H1 (cell line): ENCODE measurements around the gene CCDC148. TPM values are rescaled to one million over a fixed set of nuclear protein-coding genes. Genes with fewer than 3 reads are reported as not detected.

Source experiments
- CTCF ChIA-PET: fragments of 300-600 bp; sonication (Branson Sonifier 250); formaldehyde crosslinking; loops from one replicate; lab custom pipeline; 2021; ENCODE audit not compliant: partially characterized antibody; lab: Charles Lee
- POLR2A ChIA-PET: fragments of 300-600 bp; sonication (Branson Sonifier 250); formaldehyde crosslinking; loops from one replicate; lab custom pipeline; 2021; ENCODE audit warnings: inconsistent platforms; ENCODE audit not compliant: partially characterized antibody; lab: Charles Lee
- DNase-seq, 2 experiments: peaks; one replicate each; pipeline versions ENCODE4 v3.0.0 to v3.0.0-alpha.2; 2010 to 2022; ENCODE audit warnings: low spot score in 2 of 2, low read depth in 1 of 2, mixed read lengths in 1 of 2
- FAIRE-seq: peaks from 2 replicates; lab custom pipeline; 2011; peaks lifted over from hg19 to GRCh38; lab: Jason Lieb, UNC
- H2AFZ ChIP-seq: 2 replicates; pipeline ENCODE4 v1.8.1; 2012; ENCODE audit warnings: low read length, inconsistent platforms
- H2AK5ac ChIP-seq: 2 replicates; pipeline ENCODE4 v1.6.1; 2013; ENCODE audit warnings: low read depth, low read length
- H2BK120ac ChIP-seq: replicated peaks from 2 replicates; pipeline ENCODE3; 2013; ENCODE audit warnings: low read depth, low read length, inconsistent platforms
- H2BK12ac ChIP-seq: 2 replicates; pipeline ENCODE4 v1.6.1; 2013; ENCODE audit warnings: low read depth, low read length
- H2BK15ac ChIP-seq: 2 replicates; pipeline ENCODE4 v1.6.1; 2013; ENCODE audit warnings: low read length
- H2BK20ac ChIP-seq: 2 replicates; pipeline ENCODE4 v1.6.1; 2013; ENCODE audit warnings: low read length
- H2BK5ac ChIP-seq: 2 replicates; pipeline ENCODE4 v1.6.1; 2013; ENCODE audit warnings: low read depth, low read length
- H3K14ac ChIP-seq: 2 replicates; pipeline ENCODE4 v1.6.1; 2013; ENCODE audit warnings: inconsistent platforms; ENCODE audit not compliant: insufficient read length
- H3K18ac ChIP-seq: 2 replicates; pipeline ENCODE4 v1.6.1; 2013; ENCODE audit warnings: low read length; ENCODE audit errors: extremely low read depth
- H3K23ac ChIP-seq: 2 replicates; pipeline ENCODE4 v1.6.1; 2013; ENCODE audit warnings: inconsistent platforms; ENCODE audit not compliant: insufficient read length
- H3K23me2 ChIP-seq: 2 replicates; pipeline ENCODE4 v1.6.1; 2013; ENCODE audit warnings: low read depth, low read length
- H3K27ac ChIP-seq: 2 replicates; pipeline ENCODE4 v1.6.1; 2011; ENCODE audit warnings: low read depth, low read length, inconsistent platforms
- H3K27me3 ChIP-seq, 4 experiments: replicated peaks in 1 of 4; 1 replicate in 1 of 4; 2 replicates in 3 of 4; pipeline versions ENCODE4 v1.6.1 to v1.8.1; 2011 to 2013; ENCODE audit warnings: low read length in 3 of 4, mild to moderate bottlenecking in 3 of 4, inconsistent platforms in 2 of 4, mixed read lengths in 2 of 4, moderate library complexity in 1 of 4; ENCODE audit not compliant: control insufficient read depth in 3 of 4, insufficient read depth in 3 of 4; ENCODE audit errors: extremely low read depth in 1 of 4
- H3K36me3 ChIP-seq, 4 experiments: 2 replicates each; pipeline versions ENCODE4 v1.6.1 to v1.8.1; 2011 to 2013; ENCODE audit warnings: mild to moderate bottlenecking in 4 of 4, low read length in 3 of 4, moderate library complexity in 2 of 4, control low read depth in 1 of 4, inconsistent platforms in 1 of 4; ENCODE audit not compliant: insufficient read depth in 4 of 4, control insufficient read depth in 2 of 4
- H3K4ac ChIP-seq: replicated peaks from 2 replicates; pipeline ENCODE3; 2013; ENCODE audit warnings: low read length, low read depth, mixed read lengths, inconsistent platforms; ENCODE audit not compliant: insufficient read length
- H3K4me1 ChIP-seq, 4 experiments: replicated peaks in 1 of 4; 1 replicate in 1 of 4; 2 replicates in 3 of 4; pipeline versions ENCODE4 v1.6.1 to v1.8.1; 2011 to 2013; ENCODE audit warnings: low read length in 3 of 4, inconsistent platforms in 2 of 4, mixed read lengths in 1 of 4; ENCODE audit not compliant: insufficient read depth in 4 of 4, control insufficient read depth in 3 of 4
- H3K4me2 ChIP-seq, 2 experiments: 2 replicates each; pipeline versions ENCODE4 v1.6.1 to v1.8.1; 2011 to 2013; ENCODE audit warnings: low read depth in 2 of 2, low read length in 2 of 2, control low read depth in 1 of 2, inconsistent platforms in 1 of 2, mild to moderate bottlenecking in 1 of 2; ENCODE audit not compliant: insufficient read depth in 1 of 2
- H3K4me3 ChIP-seq, 4 experiments: fragments of 200-600, 300-600 bp in 1 of 4; sonication (generic), shearing (Covaris generic), sonication (Bioruptor Twin) in 1 of 4; 2 replicates each; pipeline versions ENCODE4 v1.5.1 to v1.8.1; 2011 to 2016; ENCODE audit warnings: low read length in 4 of 4, low read depth in 3 of 4, control low read depth in 2 of 4, inconsistent platforms in 2 of 4, mild to moderate bottlenecking in 2 of 4, mixed read lengths in 1 of 4, moderate library complexity in 1 of 4; ENCODE audit not compliant: insufficient read depth in 2 of 4; ENCODE audit errors: extremely low read depth in 1 of 4
- H3K56ac ChIP-seq: replicated peaks from 2 replicates; pipeline ENCODE3; 2013; ENCODE audit warnings: low read depth, mild to moderate bottlenecking, mixed read lengths, low read length, inconsistent platforms; ENCODE audit not compliant: insufficient read length
- H3K79me1 ChIP-seq: 2 replicates; pipeline ENCODE4 v1.6.1; 2013; ENCODE audit warnings: low read depth, low read length, control low read depth
- H3K79me2 ChIP-seq, 2 experiments: 2 replicates each; pipeline versions ENCODE4 v1.6.1 to v1.8.1; 2012 to 2013; ENCODE audit warnings: low read length in 2 of 2, mild to moderate bottlenecking in 2 of 2, inconsistent platforms in 1 of 2; ENCODE audit not compliant: insufficient read depth in 2 of 2, control insufficient read depth in 1 of 2
- H3K9ac ChIP-seq, 4 experiments: replicated peaks in 1 of 4; 1 replicate in 1 of 4; 2 replicates in 3 of 4; pipeline versions ENCODE4 v1.6.1 to v1.8.1; 2011 to 2013; ENCODE audit warnings: low read depth in 3 of 4, low read length in 3 of 4, control low read depth in 2 of 4, mild to moderate bottlenecking in 2 of 4, moderate library complexity in 2 of 4, inconsistent platforms in 1 of 4; ENCODE audit errors: extremely low read depth in 1 of 4
- H3K9me3 ChIP-seq, 2 experiments: 2 replicates each; pipeline versions ENCODE4 v1.6.1 to v1.8.1; 2012 to 2013; ENCODE audit warnings: mild to moderate bottlenecking in 2 of 2, moderate library complexity in 2 of 2, control low read depth in 1 of 2, inconsistent platforms in 1 of 2, low read depth in 1 of 2, low read length in 1 of 2, mixed read lengths in 1 of 2; ENCODE audit not compliant: insufficient read depth in 2 of 2
- H4K20me1 ChIP-seq, 2 experiments: replicated peaks in 1 of 2; 2 replicates each; pipeline versions ENCODE3 to v1.8.1; 2011 to 2013; ENCODE audit warnings: inconsistent platforms in 2 of 2, low read length in 2 of 2, mild to moderate bottlenecking in 1 of 2; ENCODE audit not compliant: insufficient read depth in 2 of 2, control insufficient read depth in 1 of 2
- H4K5ac ChIP-seq: 2 replicates; pipeline ENCODE4 v1.6.1; 2013; ENCODE audit warnings: low read length, low read depth, mixed read lengths, inconsistent platforms; ENCODE audit not compliant: insufficient read length
- H4K8ac ChIP-seq: 2 replicates; pipeline ENCODE4 v1.8.0; 2013; ENCODE audit warnings: mild to moderate bottlenecking, moderate library complexity, low read length, inconsistent platforms; ENCODE audit not compliant: insufficient read depth; ENCODE audit errors: extremely low read depth
- H4K91ac ChIP-seq: replicated peaks from 2 replicates; pipeline ENCODE3; 2013; ENCODE audit warnings: low read length, mixed read lengths, inconsistent platforms; ENCODE audit not compliant: insufficient read length
- MAFK ChIP-seq: IDR thresholded peaks from 2 replicates; pipeline ENCODE4 v1.6.1; 2012; ENCODE audit warnings: low read depth, mild to moderate bottlenecking, improper control_type of control experiment, low read length
- SIRT6 ChIP-seq: IDR thresholded peaks from one replicate; pipeline ENCODE4 v1.7.1; 2012; ENCODE audit warnings: low read length, inconsistent platforms
- WGBS, 2 experiments: shearing (Covaris generic) in 1 of 2; methylation state at CpG; one replicate each; pipeline versions ENCODE4 v1.1.6 to v1.1.7; 2013 to 2015; ENCODE audit warnings: low lambda C conversion rate in 2 of 2, mixed read lengths in 2 of 2, inconsistent platforms in 1 of 2, low coverage in 1 of 2, missing lambda C conversion rate in 1 of 2; ENCODE audit not compliant: insufficient replicate concordance in 2 of 2, insufficient coverage in 1 of 2, insufficient read length in 1 of 2; ENCODE audit errors: extremely low coverage in 1 of 2, missing lambda C conversion rate in 1 of 2; 5-methylcytosine and 5-hydroxymethylcytosine counted together
- polyA plus RNA-seq, 7 experiments: library from polyadenylated mRNA; depleted of rRNA in 3 of 7; stranded (reverse) in 5 of 7; unstranded in 2 of 7; fragments of >200 nt in 5 of 7; fragments of 200-250 nt in 2 of 7; gene quantifications; 1 replicate in 5 of 7; 2 replicates in 1 of 7; 4 replicates in 1 of 7; pipeline versions ENCODE4 v1.2.1 to v1.2.3, GENCODE V29; 2011 to 2013; ENCODE audit warnings: missing spikeins in 2 of 7, mixed read lengths in 2 of 7
- total RNA-seq: library from RNA; stranded (reverse); fragmentation: NEBNext Ultra II Directional; extraction: Animal tissue kit (Norgen Biotek cat#: 25700); gene quantifications from 2 replicates; pipeline ENCODE4 v1.2.1, GENCODE V29; 2021

The CCDC148 gene
- total and polyA plus RNA-seq, 2 of the 8 experiments (the other 6 are each of a cell fraction or from before 2014, with no cell fraction given) = 0.45 to 1.3 TPM

- FAIRE-seq = no peak
- Histone ChIP-seq H3K23ac (no peak overlapping the region), H3K18ac (no peak overlapping the region), H3K14ac (no peak overlapping the region), H3K4me2 (no peak overlapping the region), H2AFZ (no peak overlapping the region), H4K20me1 (no peaks in the 10 kb centered on the region), H3K27me3 (no peaks in the 10 kb centered on the region), H2BK120ac (no peak overlapping the region), H3K4me1 (peaks cover 0 to 4% (median under 1%) of the 10 kb centered on the region in 4 experiments; a peak in 1 of 7 replicates), H2BK20ac (no peak overlapping the region), H3K9me3 (no peaks in the 10 kb centered on the region), H4K91ac (no peak overlapping the region), H2BK15ac (no peak overlapping the region), H3K4me3 (no peak overlapping the region), H3K9ac (no peak overlapping the region), H2BK12ac (no peak overlapping the region), H2AK5ac (no peak overlapping the region), H3K27ac (no peak overlapping the region), H4K8ac (no peak overlapping the region), H3K4ac (no peak overlapping the region), H3K79me1 (no peaks in the 10 kb centered on the region), H3K36me3 (no peaks in the 10 kb centered on the region), H3K56ac (no peak overlapping the region), H2BK5ac (no peak overlapping the region), H4K5ac (no peak overlapping the region), H3K79me2 (no peaks in the 10 kb centered on the region), H3K23me2 (no peaks in the 10 kb centered on the region)
- no peak for TF ChIP-seq SIRT6
- TF ChIP-seq MAFK = no peak
- POLR2A ChIA-PET = interaction anchor here (0.8 kb wide), 1 partner anchor 554 kb away, joined by 3 read pairs; no protein-coding TSS in a partner anchor
- CTCF ChIA-PET = interaction anchor here (2.4 to 2.5 kb wide), 2 partner anchors 8 to 566 kb away, joined by 10 to 11 read pairs; no protein-coding TSS in a partner anchor
- no peak for DNase-seq
- WGBS, 2 experiments = 75% methylated on average over 1 of the region's 1 CpG; no CpG with 5 or more reads in 1 of the 2 experiments
Measured at GRCh38 chr2:158187908-158188307, 268.6 kb downstream of the CCDC148 start.
